ENCODE measurements around the gene CLEC18A.
"Not testable (repeated sequence)": the region's sequence is repeated elsewhere in the genome, so short reads cannot be mapped to it uniquely, and the experiment has no call there.

- TF ChIP-seq CTCF (IDR thresholded peaks at IDR 0.05; ENCODE audit: low read depth, low read length, poor library complexity, severe bottlenecking); EZH2phosphoT487 (IDR thresholded peaks at IDR 0.05; ENCODE audit: borderline replicate concordance, low read length): not testable (repeated sequence)
Observed at GRCh38 chr16:69952116-69952515, 982 bp downstream of the CLEC18A start.

All from DOHH2 (cell line).